ENCODE results near the gene APC. TPM values are rescaled to one million over a fixed set of nuclear protein-coding genes. Genes with fewer than 3 reads are reported as not detected.

APC gene
- total RNA-seq, 4 donors from 2014 or later: 57.3 to 68.2 (median 65.5) TPM

DNA sequence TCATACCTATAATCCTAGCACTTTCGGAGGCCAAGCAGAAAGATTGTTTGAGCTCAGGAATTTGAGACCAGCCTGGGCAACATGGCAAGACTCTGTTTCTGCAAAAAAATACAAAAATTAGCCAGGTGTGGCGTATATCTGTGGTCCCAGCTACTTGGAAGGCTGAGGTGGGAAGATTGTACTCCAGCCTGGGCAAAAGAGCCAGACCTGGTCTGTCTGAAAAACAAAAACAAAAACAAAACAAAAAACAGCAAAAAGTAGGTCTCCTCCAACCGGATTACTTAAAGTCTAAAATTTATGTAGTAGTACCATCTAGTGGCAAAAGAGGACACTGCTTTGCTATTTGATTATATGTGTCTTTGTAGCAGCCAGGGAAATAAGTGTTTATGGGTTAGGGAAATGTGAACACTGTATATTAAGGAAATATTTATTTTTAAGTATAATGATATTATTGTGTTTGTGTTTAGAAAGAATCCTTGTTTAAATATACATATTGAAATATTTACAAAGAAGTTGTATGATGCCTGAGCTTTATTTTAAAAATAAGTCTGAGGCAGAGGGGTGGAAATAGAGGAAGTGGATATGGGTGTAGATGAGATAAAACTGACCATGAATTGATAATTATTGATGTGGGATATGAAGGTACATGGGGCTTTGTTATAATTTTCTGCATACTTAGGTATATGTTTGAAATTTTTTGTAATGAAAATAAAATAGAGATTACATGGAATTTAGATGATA lies 20.0 kb downstream of the APC start:
- TF ChIP-seq, protein P1, sequence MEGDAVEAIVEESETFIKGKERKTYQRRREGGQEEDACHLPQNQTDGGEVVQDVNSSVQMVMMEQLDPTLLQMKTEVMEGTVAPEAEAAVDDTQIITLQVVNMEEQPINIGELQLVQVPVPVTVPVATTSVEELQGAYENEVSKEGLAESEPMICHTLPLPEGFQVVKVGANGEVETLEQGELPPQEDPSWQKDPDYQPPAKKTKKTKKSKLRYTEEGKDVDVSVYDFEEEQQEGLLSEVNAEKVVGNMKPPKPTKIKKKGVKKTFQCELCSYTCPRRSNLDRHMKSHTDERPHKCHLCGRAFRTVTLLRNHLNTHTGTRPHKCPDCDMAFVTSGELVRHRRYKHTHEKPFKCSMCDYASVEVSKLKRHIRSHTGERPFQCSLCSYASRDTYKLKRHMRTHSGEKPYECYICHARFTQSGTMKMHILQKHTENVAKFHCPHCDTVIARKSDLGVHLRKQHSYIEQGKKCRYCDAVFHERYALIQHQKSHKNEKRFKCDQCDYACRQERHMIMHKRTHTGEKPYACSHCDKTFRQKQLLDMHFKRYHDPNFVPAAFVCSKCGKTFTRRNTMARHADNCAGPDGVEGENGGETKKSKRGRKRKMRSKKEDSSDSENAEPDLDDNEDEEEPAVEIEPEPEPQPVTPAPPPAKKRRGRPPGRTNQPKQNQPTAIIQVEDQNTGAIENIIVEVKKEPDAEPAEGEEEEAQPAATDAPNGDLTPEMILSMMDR (IDR thresholded peaks at IDR 0.05; ENCODE audit: low read depth): no peak

DNA sequence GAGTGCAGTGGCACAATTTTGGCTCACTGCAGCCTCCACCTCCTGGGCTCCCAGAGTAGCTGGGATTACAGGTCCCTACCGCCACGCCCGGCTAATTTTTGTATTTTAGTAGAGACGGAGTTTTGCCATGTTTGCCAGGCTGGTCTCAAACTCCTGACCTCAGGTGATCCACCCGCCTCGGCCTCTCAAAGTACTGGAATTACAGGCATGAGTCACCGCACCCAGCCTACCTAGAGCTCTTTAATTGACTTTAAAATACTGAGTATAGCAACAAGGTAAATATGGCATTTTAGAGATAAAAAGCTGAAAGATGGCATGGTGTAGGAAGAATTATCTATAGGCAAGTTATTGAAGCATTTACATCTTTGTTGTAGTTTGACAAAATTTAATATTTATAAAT lies 21.0 kb downstream of the APC start:
- TF ChIP-seq, protein P1 (IDR thresholded peaks at IDR 0.05; ENCODE audit: low read depth): no peak

DNA sequence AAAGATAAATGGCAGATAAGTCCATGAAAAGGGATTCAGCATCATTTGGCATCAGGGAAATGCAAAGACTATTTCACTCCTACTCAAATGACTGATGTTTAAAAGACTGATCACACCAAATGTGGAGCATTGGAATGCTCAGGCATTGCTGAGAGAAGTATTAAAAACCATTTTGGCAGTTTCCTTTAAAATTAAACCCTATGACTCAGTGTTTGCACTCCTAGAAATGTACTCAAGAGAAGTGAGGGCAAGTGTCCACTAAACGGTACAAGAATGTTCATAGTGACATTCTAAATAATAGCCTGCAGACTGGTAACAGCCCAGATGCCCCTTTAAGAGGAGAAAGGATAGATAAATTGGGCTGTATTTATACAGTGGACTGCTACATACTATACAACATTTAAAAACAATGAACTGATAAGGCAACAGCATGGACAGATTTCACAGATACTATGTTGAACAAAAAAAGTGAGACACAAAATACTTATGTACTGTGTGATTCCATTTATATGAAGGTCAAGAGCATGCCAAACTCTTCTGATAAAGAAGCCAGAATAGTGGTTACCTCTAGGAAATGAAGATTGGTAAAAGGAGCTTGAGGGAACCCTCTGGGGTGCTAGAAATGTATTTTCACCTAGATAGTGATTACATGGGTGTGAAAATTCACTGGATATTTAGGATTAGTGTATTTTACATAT lies 24.6 kb downstream of the APC start:
- TF ChIP-seq, protein P1 (IDR thresholded peaks at IDR 0.05; ENCODE audit: low read depth): no peak

DNA sequence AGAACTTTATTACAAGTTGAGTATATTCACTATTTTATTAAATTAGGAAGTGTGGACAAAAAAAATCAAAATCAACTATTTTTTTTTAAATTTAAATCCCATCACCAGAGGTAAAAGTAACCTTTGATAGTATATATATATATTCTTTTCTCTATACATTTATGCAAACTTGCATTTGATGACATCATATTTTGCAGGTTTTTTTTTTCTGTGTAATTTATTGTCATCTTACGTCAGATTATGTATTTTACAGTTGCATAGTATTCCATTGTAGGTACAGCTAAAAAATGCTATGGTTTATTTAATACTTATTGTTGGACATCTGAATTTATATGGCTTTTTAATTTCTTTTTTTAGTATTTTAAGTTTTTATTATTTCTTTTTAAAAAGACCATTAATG lies 25.5 kb downstream of the APC start:
- TF ChIP-seq, protein P1 (IDR thresholded peaks at IDR 0.05; ENCODE audit: low read depth): no peak

DNA sequence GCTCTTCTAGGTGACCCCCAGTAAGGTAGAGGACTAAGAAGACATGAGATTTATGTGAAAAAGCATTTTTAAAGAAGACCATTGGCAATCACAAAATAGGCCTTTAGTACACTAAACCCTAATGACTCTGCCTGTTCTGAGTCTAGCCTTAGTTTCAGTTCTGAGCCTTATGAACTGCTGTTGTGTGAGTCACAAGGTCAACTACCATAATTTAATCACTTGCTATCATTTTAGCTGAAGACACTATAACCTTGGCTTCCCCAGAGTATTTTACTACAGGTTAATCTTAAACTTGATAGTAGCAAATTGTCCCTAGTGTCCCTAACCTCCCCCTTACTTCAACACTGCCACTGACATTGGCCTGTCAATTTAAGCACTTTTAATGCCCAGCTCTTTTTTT lies 34.4 kb downstream of the APC start:
- TF ChIP-seq, protein P1 (IDR thresholded peaks at IDR 0.05; ENCODE audit: low read depth): no peak

DNA sequence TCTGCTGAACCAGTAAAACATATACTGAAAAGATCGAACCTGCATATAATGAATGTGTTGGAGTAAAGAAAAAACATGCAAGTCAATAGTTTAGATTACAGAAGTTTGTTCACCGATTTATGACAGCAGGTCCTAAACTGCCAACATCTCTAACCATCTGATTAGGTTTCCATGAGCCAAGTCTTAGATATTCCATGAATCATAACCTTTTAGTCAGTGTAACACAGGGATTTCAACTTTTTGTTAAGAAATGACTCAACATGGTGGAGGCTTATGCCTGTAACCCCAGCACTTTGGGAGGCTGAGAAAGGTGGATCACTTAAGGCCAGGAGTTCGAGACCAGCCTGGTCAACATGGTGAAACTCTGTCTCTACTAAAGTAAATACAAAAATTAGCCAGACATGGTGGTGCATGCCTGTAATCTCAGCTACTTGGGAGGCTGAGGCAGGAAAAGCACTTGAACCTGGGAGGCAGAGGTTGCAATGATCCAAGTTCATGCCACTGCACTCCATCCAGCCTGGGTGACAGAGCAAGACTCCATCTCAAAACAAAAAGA lies 38.7 kb downstream of the APC start:
- TF ChIP-seq, protein P1 (IDR thresholded peaks at IDR 0.05; ENCODE audit: low read depth): no peak

DNA sequence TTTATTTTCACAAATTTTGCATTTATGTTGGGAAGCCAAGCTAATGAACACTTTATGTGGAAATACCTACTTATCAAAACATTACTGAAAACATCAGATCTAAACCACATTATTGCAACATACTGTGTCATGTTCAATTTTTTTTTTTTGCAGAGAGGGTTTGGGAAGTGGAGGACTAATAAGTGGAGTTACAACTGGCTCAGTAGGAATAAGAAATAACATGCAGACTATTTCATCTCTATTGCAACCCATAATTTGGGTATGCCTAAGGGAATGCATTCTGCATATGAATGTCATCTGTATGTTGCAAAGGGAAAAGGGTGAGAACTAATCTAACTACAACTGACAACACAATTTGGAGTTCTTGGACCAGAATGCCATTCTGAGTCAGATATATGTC lies 41.8 kb downstream of the APC start:
- TF ChIP-seq, protein P1 (IDR thresholded peaks at IDR 0.05; ENCODE audit: low read depth): no peak
